HepG2 (cell line): Measurements from ENCODE around the gene CD7. TPM values are rescaled to one million over a fixed set of nuclear protein-coding genes. Genes with fewer than 3 reads are reported as not detected.

Experiments used
- ATF3 ChIP-seq: sonication (generic); formaldehyde crosslinking; IDR thresholded peaks from 2 replicates; pipeline ENCODE4 v1.4.0; 2020; ENCODE audit warnings: missing genetic modification reagents
- GABPB1 ChIP-seq: IDR thresholded peaks from 2 replicates; pipeline ENCODE4 v1.6.1; 2016; ENCODE audit warnings: mild to moderate bottlenecking, missing genetic modification reagents, moderate library complexity, missing compliant biosample characterization
- HMGXB4 ChIP-seq, 2 experiments: sonication (generic) in 1 of 2; formaldehyde crosslinking in 1 of 2; IDR thresholded peaks; 2 replicates each; pipeline versions ENCODE4 v1.4.0 to v1.6.1; 2018 to 2020; ENCODE audit warnings: missing genetic modification reagents in 2 of 2, borderline replicate concordance in 1 of 2, low read depth in 1 of 2, mild to moderate bottlenecking in 1 of 2, missing biosample characterization in 1 of 2
- HOXA3 ChIP-seq: sonication (generic); formaldehyde crosslinking; IDR thresholded peaks from 2 replicates; pipeline ENCODE4 v1.5.0; 2020; ENCODE audit warnings: missing genetic modification reagents
- KDM4B ChIP-seq: sonication (generic); formaldehyde crosslinking; IDR thresholded peaks from 2 replicates; pipeline ENCODE4 v1.4.0; 2020; ENCODE audit warnings: missing genetic modification reagents
- PITX1 ChIP-seq: sonication (generic); formaldehyde crosslinking; IDR thresholded peaks from 2 replicates; pipeline ENCODE4 v1.5.1; 2020; ENCODE audit warnings: mild to moderate bottlenecking, missing genetic modification reagents
- REXO4 ChIP-seq: sonication (generic); formaldehyde crosslinking; IDR thresholded peaks from 2 replicates; pipeline ENCODE4 v1.8.0; 2022; ENCODE audit warnings: missing genetic modification reagents, mild to moderate bottlenecking, borderline replicate concordance
- RNF219 ChIP-seq: sonication (generic); formaldehyde crosslinking; IDR thresholded peaks from 2 replicates; pipeline ENCODE4 v1.5.0; 2020; ENCODE audit warnings: mild to moderate bottlenecking, missing genetic modification reagents
- RXRB ChIP-seq: IDR thresholded peaks from 2 replicates; pipeline ENCODE4 v1.6.1; 2016; ENCODE audit warnings: borderline replicate concordance, missing genetic modification reagents, missing compliant biosample characterization
- SMARCE1 ChIP-seq: fragments of 450-650 bp; IDR thresholded peaks from 2 replicates; pipeline ENCODE4 v1.6.1; 2017; ENCODE audit warnings: borderline replicate concordance
- ZFP90 ChIP-seq: sonication (generic); formaldehyde crosslinking; IDR thresholded peaks from 2 replicates; pipeline ENCODE4 v1.8.0; 2022; ENCODE audit warnings: missing genetic modification reagents, mild to moderate bottlenecking, inconsistent platforms, borderline replicate concordance
- ZNF275 ChIP-seq: sonication (generic); formaldehyde crosslinking; IDR thresholded peaks from 2 replicates; pipeline ENCODE4 v1.8.0; 2022; ENCODE audit warnings: missing genetic modification reagents, mild to moderate bottlenecking, inconsistent platforms, borderline replicate concordance
- ZNF318 ChIP-seq: sonication (generic); formaldehyde crosslinking; IDR thresholded peaks from 2 replicates; pipeline ENCODE4 v1.4.0; 2020; ENCODE audit warnings: mild to moderate bottlenecking, missing genetic modification reagents
- polyA plus RNA-seq, 8 experiments: library from polyadenylated mRNA; depleted of rRNA in 3 of 8; stranded (reverse) in 7 of 8; unstranded in 1 of 8; fragments of >200 nt; fragmentation: Illumina TruSeq in 4 of 8; extraction: Trizol in 4 of 8; gene quantifications; 2 replicates each; pipeline versions ENCODE4 v1.2.1 to v1.2.3, GENCODE V29; 2011 to 2016; ENCODE audit warnings: low read depth in 4 of 8, missing spikeins in 1 of 8, mixed read lengths in 1 of 8; ENCODE audit not compliant: insufficient read depth in 1 of 8
- total RNA-seq, 5 experiments: library from RNA; depleted of rRNA; stranded (reverse); fragments of >200 nt; fragmentation: Illumina TruSeq; extraction: Trizol; gene quantifications; 2 replicates each; pipeline ENCODE4 v1.2.3, GENCODE V29; 2016; ENCODE audit warnings: low read depth in 1 of 5

Gene CD7
- total and polyA plus RNA-seq, 2 of the 13 experiments (the other 11 are each of a cell fraction or from before 2014, with no cell fraction given): 67.6 to 76.4 TPM

- peak; percentile 47 to 59; a peak in 2 of 4 replicates for TF ChIP-seq HMGXB4 (CRISPR knock-in tag; IDR thresholded peaks at IDR 0.05; ENCODE audit: borderline replicate concordance in 1 of 2, low read depth in 1 of 2)
- no peak for TF ChIP-seq KDM4B (CRISPR knock-in tag)
- no peak for TF ChIP-seq SMARCE1
- 0 out of 2 replicates have a peak, but pooled peaks have one; percentile 60 for TF ChIP-seq REXO4
- peak; percentile 88 for TF ChIP-seq GABPB1
- TF ChIP-seq RXRB (CRISPR knock-in tag): peak; percentile 71
- TF ChIP-seq ZFP90: peak; percentile 77
- TF ChIP-seq PITX1 (CRISPR knock-in tag): peak; percentile 70
- peak; percentile 16; the same call in 1 of the 2 replicates for TF ChIP-seq ZNF318 (CRISPR knock-in tag)
- TF ChIP-seq RNF219: 0 out of 2 replicates have a peak, but pooled peaks have one; percentile 73
- TF ChIP-seq HOXA3 (CRISPR knock-in tag): peak; percentile 63; the same call in 1 of the 2 replicates
- TF ChIP-seq ZNF275 (CRISPR knock-in tag): no peak
- 0 out of 2 replicates have a peak, but pooled peaks have one; percentile 13 for TF ChIP-seq ATF3 (CRISPR knock-in tag)
Observed at GRCh38 chr17:82292251-82293154, 24.9 kb downstream of the CD7 start (continued).
